ENCODE measurements around the gene CLCN1.

The CLCN1 gene

DNA sequence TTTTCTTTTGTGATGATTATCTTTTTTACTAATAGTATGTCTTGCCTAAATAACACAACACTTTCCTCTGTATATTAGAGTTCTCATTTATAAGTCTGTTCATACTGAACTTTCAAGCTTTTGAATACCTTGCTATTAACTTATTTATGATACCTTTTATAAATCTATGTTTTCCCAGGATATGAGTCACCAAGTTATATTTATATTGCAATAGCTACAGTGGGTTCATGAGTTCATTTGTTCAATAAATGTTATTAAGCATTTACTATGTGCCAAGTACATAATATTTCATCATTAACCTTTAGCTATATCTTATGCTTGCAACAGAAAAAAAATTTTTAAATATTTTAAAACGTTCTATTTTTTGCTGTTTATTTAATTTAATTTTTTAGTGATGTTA lies 18.3 kb downstream of the CLCN1 start:
- FAIRE-seq, result no peak
- no peak for DNase-seq (ENCODE audit: insufficient read length, low spot score)
- TF ChIP-seq POLR2A (IDR thresholded peaks at IDR 0.05; ENCODE audit: low read depth, low read length), result no peak

DNA sequence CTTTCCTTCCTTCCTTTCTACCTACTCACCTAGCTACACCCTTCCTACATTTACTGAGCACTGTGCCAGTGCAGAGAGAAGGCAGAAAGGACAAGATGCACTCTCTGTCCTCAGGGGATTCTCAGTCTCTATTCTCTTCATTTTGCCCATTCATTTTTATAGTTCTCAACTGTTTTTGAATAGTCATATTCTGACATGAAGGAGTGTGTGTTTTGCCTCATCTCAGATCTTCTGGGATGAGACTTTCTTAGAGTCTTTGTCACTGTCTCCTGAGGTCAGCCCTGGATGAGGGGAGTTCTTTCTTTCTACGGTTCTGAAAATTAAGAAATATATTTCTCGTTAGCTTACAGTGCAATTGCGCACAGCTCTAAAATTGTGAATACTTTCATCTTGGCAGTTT lies 21.3 kb downstream of the CLCN1 start:
- DNase-seq (ENCODE audit: insufficient read length, low spot score) (no peak), FAIRE-seq (no peak)
- TF ChIP-seq POLR2A (IDR thresholded peaks at IDR 0.05; ENCODE audit: low read depth, low read length), result no peak

DNA sequence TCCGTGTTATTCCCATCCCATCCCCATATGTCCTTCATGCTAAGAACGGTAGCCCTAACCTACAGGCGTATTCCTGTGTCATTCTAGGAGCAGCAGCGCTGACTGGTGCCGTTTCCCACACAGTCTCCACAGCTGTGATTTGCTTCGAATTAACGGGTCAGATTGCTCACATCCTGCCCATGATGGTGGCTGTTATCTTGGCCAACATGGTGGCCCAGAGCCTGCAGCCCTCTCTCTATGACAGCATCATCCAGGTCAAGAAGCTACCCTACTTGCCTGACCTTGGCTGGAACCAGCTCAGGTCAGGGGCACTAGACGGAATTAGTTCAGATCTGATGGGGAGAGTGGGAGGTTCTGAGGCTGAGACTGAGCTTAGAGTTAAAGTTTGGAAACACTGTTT lies 25.9 kb downstream of the CLCN1 start:
- no peak for FAIRE-seq
- no peak for DNase-seq (ENCODE audit: insufficient read length, low spot score)
- TF ChIP-seq POLR2A (IDR thresholded peaks at IDR 0.05; ENCODE audit: low read depth, low read length), result no peak

DNA sequence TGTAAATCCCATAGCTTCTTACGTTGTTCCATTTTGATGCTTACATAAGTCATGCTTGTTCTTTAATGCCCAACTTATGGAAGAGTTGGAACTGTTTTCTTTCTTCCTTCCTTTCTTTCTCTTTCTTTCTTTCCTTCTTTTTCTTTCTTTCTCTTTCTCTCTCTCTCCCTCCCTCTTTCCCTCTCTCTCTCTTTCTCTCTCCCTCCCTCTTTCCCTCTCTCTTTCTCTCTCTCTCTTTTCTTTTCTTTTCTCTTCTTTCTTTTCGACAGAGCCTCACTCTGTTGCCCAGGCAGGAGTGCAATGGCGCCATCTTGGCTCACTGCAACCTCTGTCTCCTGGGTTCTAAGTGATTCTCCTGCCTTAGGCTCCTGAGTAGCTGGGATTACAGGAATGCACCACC lies 27.7 kb downstream of the CLCN1 start:
- no peak for FAIRE-seq
- no peak for DNase-seq (ENCODE audit: insufficient read length, low spot score)
- TF ChIP-seq POLR2A (IDR thresholded peaks at IDR 0.05; ENCODE audit: low read depth, low read length), result no peak

- DNase-seq (ENCODE audit: insufficient read length, low spot score) (no peak), FAIRE-seq (no peak)
- TF ChIP-seq POLR2A (IDR thresholded peaks at IDR 0.05; ENCODE audit: low read depth, low read length), result no peak
Observed at GRCh38 chr7:143345428-143345900, 29.6 kb downstream of the CLCN1 start.

DNA sequence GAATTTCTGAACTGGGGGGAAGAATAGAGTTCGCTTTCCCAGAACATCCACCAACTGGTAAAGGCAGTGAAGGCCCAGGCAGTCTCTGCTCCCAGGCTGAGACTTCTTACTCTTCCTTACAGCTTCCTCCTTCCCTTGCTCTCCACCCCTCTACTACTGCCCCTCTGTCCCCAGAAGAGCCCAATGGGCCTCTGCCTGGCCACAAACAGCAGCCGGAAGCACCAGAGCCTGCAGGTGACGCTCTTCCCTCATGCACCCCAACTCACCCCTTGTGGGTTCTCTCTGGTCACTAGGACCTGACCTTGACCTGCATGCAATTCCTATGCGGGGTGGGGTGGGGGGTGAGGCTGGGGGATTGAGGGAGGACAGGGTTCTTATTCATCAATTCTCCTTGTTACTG lies 30.1 kb downstream of the CLCN1 start:
- DNase-seq (ENCODE audit: insufficient read length, low spot score) (no peak), FAIRE-seq (no peak)
- no peak for TF ChIP-seq POLR2A (IDR thresholded peaks at IDR 0.05; ENCODE audit: low read depth, low read length)

- no peak for TF ChIP-seq POLR2A (IDR thresholded peaks at IDR 0.05; ENCODE audit: low read depth, low read length)
- DNase-seq (ENCODE audit: insufficient read length, low spot score), result no peak
- FAIRE-seq, result no peak
Observed at GRCh38 chr7:143347950-143348349, 32.0 kb downstream of the CLCN1 start.

DNA sequence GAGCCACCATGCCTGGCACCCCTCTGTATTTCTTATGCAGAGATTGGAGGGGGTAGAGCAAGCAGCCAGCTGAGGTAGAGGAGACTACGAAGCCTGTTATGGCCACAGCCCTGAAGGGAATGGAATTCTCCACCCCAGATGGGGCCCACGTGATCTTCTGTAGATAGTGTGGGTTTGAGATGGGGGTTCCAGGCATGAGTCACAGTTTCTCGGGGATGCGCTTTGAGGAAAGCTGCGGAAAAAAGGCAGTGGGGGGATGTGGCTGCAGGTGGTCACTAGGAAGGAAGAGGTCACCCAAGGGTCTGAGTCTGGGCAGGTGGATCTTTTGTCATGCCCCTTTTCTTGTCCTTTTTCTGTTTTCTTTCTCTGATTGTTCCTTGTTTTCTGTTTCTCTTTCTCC lies 35.1 kb downstream of the CLCN1 start:
- no peak for TF ChIP-seq POLR2A (IDR thresholded peaks at IDR 0.05; ENCODE audit: low read depth, low read length)
- no peak for DNase-seq (ENCODE audit: insufficient read length, low spot score)
- FAIRE-seq, result no peak

DNA sequence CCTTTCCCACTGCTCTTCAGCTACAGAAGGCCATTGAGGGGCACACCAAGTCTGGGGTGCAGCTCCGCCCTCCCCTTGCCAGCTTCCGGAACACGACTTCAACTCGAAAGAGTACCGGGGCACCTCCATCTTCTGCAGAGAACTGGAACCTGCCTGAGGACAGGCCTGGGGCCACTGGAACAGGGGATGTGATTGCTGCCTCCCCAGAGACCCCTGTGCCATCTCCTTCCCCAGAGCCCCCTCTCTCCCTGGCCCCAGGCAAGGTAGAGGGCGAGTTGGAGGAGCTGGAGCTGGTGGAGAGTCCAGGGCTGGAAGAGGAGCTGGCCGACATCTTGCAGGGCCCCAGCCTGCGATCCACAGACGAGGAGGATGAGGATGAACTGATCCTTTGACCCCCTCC lies 35.7 kb downstream of the CLCN1 start:
- DNase-seq (ENCODE audit: insufficient read length, low spot score) (no peak), FAIRE-seq (no peak)
- TF ChIP-seq POLR2A (IDR thresholded peaks at IDR 0.05; ENCODE audit: low read depth, low read length), result no peak

GRCh38 chr7:143352531-143353002 lies 36.7 kb downstream of the CLCN1 start:
- no peak for FAIRE-seq
- DNase-seq (ENCODE audit: insufficient read length, low spot score), result no peak
- no peak for TF ChIP-seq POLR2A (IDR thresholded peaks at IDR 0.05; ENCODE audit: low read depth, low read length)

DNA sequence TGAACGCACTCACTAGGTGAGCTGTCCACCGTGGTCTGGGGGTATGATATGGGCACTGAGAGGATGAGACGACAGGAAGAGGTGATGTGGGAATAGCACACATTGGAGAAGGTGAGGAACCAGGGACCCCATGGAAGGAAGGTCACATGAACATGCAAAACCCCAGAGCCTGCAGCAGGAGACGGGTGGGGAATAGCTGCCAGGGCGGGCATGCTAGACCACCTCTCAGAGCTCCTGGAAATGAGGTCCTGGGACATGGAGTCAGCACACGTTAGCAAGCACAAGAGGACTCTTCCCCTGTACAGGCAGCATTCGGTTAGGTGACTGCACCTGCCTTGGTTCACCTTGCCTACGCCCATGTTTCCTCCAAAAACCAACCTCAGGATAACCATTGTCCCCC lies 38.5 kb downstream of the CLCN1 start:
- FAIRE-seq (no peak), DNase-seq (ENCODE audit: insufficient read length, low spot score) (no peak)
- TF ChIP-seq POLR2A (IDR thresholded peaks at IDR 0.05; ENCODE audit: low read depth, low read length), result no peak

- no peak for TF ChIP-seq POLR2A (IDR thresholded peaks at IDR 0.05; ENCODE audit: low read depth, low read length)
- FAIRE-seq (no peak), DNase-seq (ENCODE audit: insufficient read length, low spot score) (no peak)
Observed at GRCh38 chr7:143354965-143355364, 39.1 kb downstream of the CLCN1 start.

- DNase-seq (ENCODE audit: insufficient read length, low spot score) (no peak), FAIRE-seq (no peak)
- no peak for TF ChIP-seq POLR2A (IDR thresholded peaks at IDR 0.05; ENCODE audit: low read depth, low read length)
Observed at GRCh38 chr7:143355450-143356385, 39.8 kb downstream of the CLCN1 start.

DNA sequence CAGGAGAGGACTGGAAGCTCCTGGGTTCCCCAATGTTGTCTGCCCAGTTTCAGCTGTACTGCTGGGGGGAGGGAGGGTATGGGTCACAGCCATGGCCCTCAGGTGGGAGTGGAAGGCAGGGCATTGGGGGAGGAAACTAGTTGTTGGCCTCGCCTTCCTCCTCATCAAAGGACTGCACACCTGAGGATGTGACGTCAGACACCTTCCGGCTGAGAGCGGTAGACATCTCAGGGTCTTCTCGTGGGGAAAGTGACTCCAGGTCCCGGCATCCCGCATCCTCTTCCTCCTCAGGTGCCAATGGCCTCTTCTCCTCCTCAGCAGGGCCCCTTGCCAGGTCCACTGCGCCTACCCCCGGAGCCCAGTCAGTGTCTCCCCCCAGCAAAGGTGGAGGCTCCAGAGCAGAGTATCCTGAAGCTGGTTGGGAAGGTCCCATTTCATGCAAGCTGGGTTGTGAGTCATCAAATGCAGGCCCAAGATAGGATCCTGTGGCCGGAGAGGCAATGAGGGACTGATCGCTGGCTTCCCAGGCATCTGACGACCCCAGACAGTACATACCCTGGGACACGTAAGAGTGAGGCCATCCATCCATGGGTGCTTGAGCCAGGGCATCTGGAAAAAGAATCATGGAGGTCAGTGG lies 40.6 kb downstream of the CLCN1 start:
- no peak for TF ChIP-seq POLR2A (IDR thresholded peaks at IDR 0.05; ENCODE audit: low read depth, low read length)
- DNase-seq (ENCODE audit: insufficient read length, low spot score) (no peak), FAIRE-seq (no peak)

DNA sequence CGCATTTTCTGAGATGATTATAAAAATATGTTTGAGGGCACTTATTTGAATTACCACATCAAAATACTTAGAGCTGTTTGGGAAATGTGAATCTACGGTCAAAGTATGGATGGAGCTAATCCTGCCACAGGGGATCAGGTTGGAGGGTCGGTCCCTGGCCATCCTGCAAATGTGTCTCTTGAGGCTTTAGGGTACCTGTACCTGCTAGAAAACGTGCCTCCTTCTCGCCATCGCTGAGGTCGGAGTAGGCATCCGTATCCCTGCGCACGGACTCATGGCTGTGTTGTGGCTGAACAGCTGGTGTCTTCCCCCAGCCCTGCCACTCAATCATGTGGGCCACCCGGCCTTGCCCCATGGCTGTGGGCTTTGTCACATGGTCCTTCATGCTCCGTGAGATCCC lies 42.7 kb downstream of the CLCN1 start:
- DNase-seq (ENCODE audit: insufficient read length, low spot score) (no peak), FAIRE-seq (no peak)
- no peak for TF ChIP-seq POLR2A (IDR thresholded peaks at IDR 0.05; ENCODE audit: low read depth, low read length)

Measured in H54 (cell line).